GM12878 (cell line): ENCODE measurements around the gene NRG2. TPM values are rescaled to one million over a fixed set of nuclear protein-coding genes. Genes with fewer than 3 reads are reported as not detected.

Experiments
- ATAC-seq: fragments of 200-7000 bp; cut with Tn5 transposase; 3 replicates; pipeline ENCODE4 v1.9.1; 2020; ENCODE audit warnings: mild to moderate bottlenecking, moderate library complexity
- BruUV-seq: library from RNA; stranded (reverse); fragments of 400-500 nt; replicated peaks from 2 replicates; lab custom pipeline; 2021; lab: Mats Ljungman, UMichigan
- CTCF ChIA-PET: fragments of 300-600 bp; sonication (Branson Sonifier 250); formaldehyde crosslinking; extraction: SDS; loops from one replicate; lab custom pipeline; 2021; ENCODE audit warnings: inconsistent platforms; lab: Yijun Ruan, JAX
- POLR2A ChIA-PET: fragments of 350-600 bp; formaldehyde crosslinking; extraction: SDS; loops from one replicate; lab custom pipeline; 2021; ENCODE audit warnings: inconsistent platforms; lab: Charles Lee
- RAD21 ChIA-PET: fragments of 300-600 bp; sonication (Branson Sonifier 250); formaldehyde crosslinking; loops from one replicate; lab custom pipeline; 2023; ENCODE audit warnings: antibody characterized with exemption; ENCODE audit not compliant: unreplicated experiment; lab: Charles Lee
- SMC1A ChIA-PET: fragments of 300-600 bp; sonication (Branson Sonifier 250); formaldehyde crosslinking; loops from one replicate; lab custom pipeline; 2023; ENCODE audit not compliant: unreplicated experiment, uncharacterized antibody; lab: Charles Lee
- DNase-seq: peaks from one replicate; pipeline ENCODE4 v3.0.0-alpha.2; 2011; ENCODE audit warnings: low read depth, low spot score
- FAIRE-seq: peaks from 3 replicates; lab custom pipeline; 2011; peaks lifted over from hg19 to GRCh38; lab: Jason Lieb, UNC
- H2AFZ ChIP-seq: 2 replicates; pipeline ENCODE4 v1.6.0; 2011; ENCODE audit warnings: low read depth, low read length, control low read depth; ENCODE audit not compliant: control insufficient read depth
- H3K27ac ChIP-seq: 2 replicates; pipeline ENCODE4 v1.5.1; 2011; ENCODE audit warnings: control low read depth; ENCODE audit not compliant: control insufficient read depth, insufficient read depth
- H3K27me3 ChIP-seq, 2 experiments: replicated peaks in 1 of 2; 2 replicates each; pipeline versions ENCODE4 v1.6.0 to v1.6.1; 2011; ENCODE audit warnings: low read length in 1 of 2; ENCODE audit not compliant: control insufficient read depth in 2 of 2, insufficient read depth in 2 of 2
- H3K36me3 ChIP-seq, 2 experiments: 2 replicates each; pipeline ENCODE4 v1.5.1; 2011; ENCODE audit warnings: low read length in 1 of 2; ENCODE audit not compliant: control insufficient read depth in 2 of 2, insufficient read depth in 2 of 2
- H3K4me1 ChIP-seq: 2 replicates; pipeline ENCODE4 v1.6.1; 2011; ENCODE audit warnings: mild to moderate bottlenecking, low read length, moderate library complexity, mixed read lengths; ENCODE audit not compliant: control insufficient read depth, insufficient read depth
- H3K4me2 ChIP-seq: 2 replicates; pipeline ENCODE4 v1.6.0; 2011; ENCODE audit warnings: control low read depth; ENCODE audit not compliant: control insufficient read depth, insufficient read depth
- H3K4me3 ChIP-seq: fragments of 200-600 bp; sonication (generic); 2 replicates; pipeline ENCODE4 v1.5.1; 2016
- H3K79me2 ChIP-seq: 2 replicates; pipeline ENCODE4 v1.6.0; 2011; ENCODE audit warnings: low read length; ENCODE audit not compliant: control insufficient read depth, insufficient read depth
- H3K9ac ChIP-seq: 2 replicates; pipeline ENCODE4 v1.8.0; 2011; ENCODE audit warnings: low read length, control low read depth, mixed read lengths; ENCODE audit not compliant: control insufficient read depth, insufficient read depth
- H3K9me3 ChIP-seq: replicated peaks from 3 replicates; pipeline ENCODE4 v1.5.1; 2011; ENCODE audit warnings: mild to moderate bottlenecking, low read length; ENCODE audit not compliant: control insufficient read depth, insufficient read depth
- H4K20me1 ChIP-seq: 2 replicates; pipeline ENCODE4 v1.6.0; 2011; ENCODE audit not compliant: control insufficient read depth, insufficient read depth
- BRCA1 ChIP-seq: IDR thresholded peaks from 2 replicates; pipeline ENCODE4 v1.6.1; 2011; ENCODE audit warnings: low read depth, low read length, improper control_type of control experiment
- CTCF ChIP-seq, 3 experiments: IDR thresholded peaks in 2 of 3; conservative IDR thresholded peaks in 1 of 3; 2 replicates each; pipeline ENCODE4 v1.5.1; 2011; ENCODE audit warnings: low read depth in 3 of 3, low read length in 3 of 3, mild to moderate bottlenecking in 3 of 3, control low read depth in 2 of 3, moderate library complexity in 2 of 3, inconsistent platforms in 1 of 3, mixed read lengths in 1 of 3; ENCODE audit not compliant: control insufficient read depth in 2 of 3, insufficient read depth in 1 of 3; ENCODE audit errors: extremely low read depth in 1 of 3
- ESRRA ChIP-seq: IDR thresholded peaks from 2 replicates; pipeline ENCODE4 v1.6.1; 2012; ENCODE audit warnings: mild to moderate bottlenecking, low read length, improper control_type of control experiment
- EZH2 ChIP-seq: IDR thresholded peaks from 2 replicates; pipeline ENCODE4 v1.6.1; 2012; ENCODE audit warnings: low read depth, mild to moderate bottlenecking, control low read depth, inconsistent platforms, low read length, borderline replicate concordance; ENCODE audit not compliant: control insufficient read depth
- GATAD2B ChIP-seq: fragments of 450-650 bp; conservative IDR thresholded peaks from 2 replicates; pipeline ENCODE4 v1.6.1; 2017; ENCODE audit warnings: low read depth, mild to moderate bottlenecking, moderate library complexity
- KAT2A ChIP-seq: conservative IDR thresholded peaks from 2 replicates; pipeline ENCODE4 v1.6.1; 2011; ENCODE audit warnings: low read depth, low read length; ENCODE audit not compliant: control insufficient read depth
- KDM1A ChIP-seq: fragments of 200-600 bp; sonication (generic); IDR thresholded peaks from 2 replicates; pipeline ENCODE4 v1.6.1; 2016; ENCODE audit warnings: borderline replicate concordance
- MEF2A ChIP-seq: IDR thresholded peaks from 2 replicates; pipeline ENCODE4 v1.6.1; 2011; ENCODE audit warnings: low read depth, mild to moderate bottlenecking, low read length, moderate library complexity; ENCODE audit not compliant: insufficient read depth
- NFYB ChIP-seq: IDR thresholded peaks from 2 replicates; pipeline ENCODE4 v1.6.1; 2011; ENCODE audit warnings: low read depth, mild to moderate bottlenecking, low read length, improper control_type of control experiment, moderate library complexity; ENCODE audit not compliant: insufficient read depth
- PRDM15 ChIP-seq: fragments of 450-650 bp; formaldehyde crosslinking; IDR thresholded peaks from 2 replicates; pipeline ENCODE4 v1.4.0; 2020; ENCODE audit warnings: mild to moderate bottlenecking, moderate library complexity
- RELA ChIP-seq: fragments of 450-650 bp; IDR thresholded peaks from 2 replicates; pipeline ENCODE4 v1.8.0; 2014; ENCODE audit warnings: borderline replicate concordance; ENCODE audit not compliant: partially characterized antibody
- RFX5 ChIP-seq: IDR thresholded peaks from 2 replicates; pipeline ENCODE4 v1.6.1; 2011; ENCODE audit warnings: low read depth, low read length, improper control_type of control experiment
- RUNX3 ChIP-seq: IDR thresholded peaks from 2 replicates; pipeline ENCODE4 v1.6.1; 2012; ENCODE audit warnings: low read length, inconsistent platforms
- ZZZ3 ChIP-seq: IDR thresholded peaks from 2 replicates; pipeline ENCODE4 v1.6.1; 2011; ENCODE audit warnings: low read depth; ENCODE audit not compliant: control insufficient read depth, insufficient read length
- WGBS: methylation state at CpG from one replicate; pipeline ENCODE4 v1.1.6; 2016; ENCODE audit warnings: low lambda C conversion rate; ENCODE audit not compliant: insufficient replicate concordance, insufficient coverage; ENCODE audit errors: missing lambda C conversion rate; 5-methylcytosine and 5-hydroxymethylcytosine counted together
- in situ Hi-C: fragments of 300-500 bp; cut with MboI; formaldehyde crosslinking; loops from 9 replicates; pipeline ENCODE4 v1.14.3; 2018; ENCODE audit warnings: mixed read lengths
- intact Hi-C: fragments of 100-400 bp; cut with micrococcal nuclease; formaldehyde crosslinking; loops from one replicate; pipeline ENCODE4 v1.14.2; 2022; ENCODE audit not compliant: unreplicated experiment
- polyA plus RNA-seq, 11 experiments: library from polyadenylated mRNA; depleted of rRNA in 4 of 11; unstranded in 6 of 11; stranded (reverse) in 5 of 11; fragments of >200 nt; fragmentation: Nextera tagmentation in 4 of 11; fragmentation: Illumina TruSeq in 1 of 11; extraction: Ambion mirVana in 4 of 11; extraction: Trizol in 1 of 11; gene quantifications; 1 replicate in 1 of 11; 2 replicates in 10 of 11; pipeline versions ENCODE4 v1.2.1 to v1.2.3, GENCODE V29; 2011 to 2016; ENCODE audit warnings: inconsistent platforms in 2 of 11, missing spikeins in 2 of 11, low read depth in 1 of 11
- total RNA-seq, 4 experiments: library from RNA; depleted of rRNA in 3 of 4; stranded (reverse); fragments of >200 nt in 3 of 4; fragmentation: Illumina TruSeq in 1 of 4; extraction: Trizol in 1 of 4; gene quantifications; 2 replicates each; pipeline versions ENCODE4 v1.2.1 to v1.2.3, GENCODE V29; 2013 to 2021
- TF ChIP-seq, protein P1 (sequence below): IDR thresholded peaks from 2 replicates; pipeline ENCODE4 v1.6.1; 2011; ENCODE audit warnings: borderline replicate concordance, low read depth, mild to moderate bottlenecking, moderate library complexity, low read length; ENCODE audit not compliant: insufficient read depth, poor library complexity, severe bottlenecking

NRG2 gene
- total and polyA plus RNA-seq, 10 of the 15 experiments (the other 5 are each of a cell fraction or from before 2014, with no cell fraction given): 0.10 to 21.7 (median 9.6) TPM

GRCh38 chr5:139854029-139854605 lies 189.0 kb downstream of the NRG2 start:
- intact Hi-C loops: no loop called here
- SMC1A ChIA-PET: interaction anchor here (1.6 to 1.7 kb wide), 2 partner anchors 11 to 115 kb away, joined by 4 to 5 read pairs; no protein-coding TSS in a partner anchor
- BruUV-seq: no TSS peak
- H3K27me3 ChIP-seq: no peaks in the 10 kb centered on the region
- no peaks in the 10 kb centered on the region for H3K4me1 ChIP-seq
- H4K20me1 ChIP-seq: no peaks in the 10 kb centered on the region
- TF ChIP-seq, protein P1, sequence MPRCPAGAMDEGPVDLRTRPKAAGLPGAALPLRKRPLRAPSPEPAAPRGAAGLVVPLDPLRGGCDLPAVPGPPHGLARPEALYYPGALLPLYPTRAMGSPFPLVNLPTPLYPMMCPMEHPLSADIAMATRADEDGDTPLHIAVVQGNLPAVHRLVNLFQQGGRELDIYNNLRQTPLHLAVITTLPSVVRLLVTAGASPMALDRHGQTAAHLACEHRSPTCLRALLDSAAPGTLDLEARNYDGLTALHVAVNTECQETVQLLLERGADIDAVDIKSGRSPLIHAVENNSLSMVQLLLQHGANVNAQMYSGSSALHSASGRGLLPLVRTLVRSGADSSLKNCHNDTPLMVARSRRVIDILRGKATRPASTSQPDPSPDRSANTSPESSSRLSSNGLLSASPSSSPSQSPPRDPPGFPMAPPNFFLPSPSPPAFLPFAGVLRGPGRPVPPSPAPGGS: no peak
- no peak for TF ChIP-seq NFYB
- no peak for TF ChIP-seq ZZZ3
- TF ChIP-seq RFX5: no peak
- TF ChIP-seq RELA: no peak
- TF ChIP-seq PRDM15: no peak
- TF ChIP-seq KAT2A: no peak
- TF ChIP-seq CTCF (IDR thresholded peaks at IDR 0.05 in 2 of 3, conservative IDR thresholded peaks at IDR 0.05 in 1 of 3; ENCODE audit: control insufficient read depth in 2 of 3, extremely low read depth in 1 of 3, insufficient read depth in 1 of 3, low read depth in 3 of 3, low read length in 3 of 3): no peak
- TF ChIP-seq EZH2: no peak
- no peak for TF ChIP-seq GATAD2B
- TF ChIP-seq RUNX3: no peak
- no peak for TF ChIP-seq KDM1A
- no peak for TF ChIP-seq MEF2A
- TF ChIP-seq BRCA1: no peak
- TF ChIP-seq ESRRA: no peak
- TF ChIP-seq, all 136 proteins: peak for 0
- CTCF ChIA-PET: interaction anchor here (1.2 to 2.8 kb wide), 4 partner anchors 9 to 78 kb away, joined by 3 to 13 read pairs (median 6); no protein-coding TSS in a partner anchor
- WGBS: 86% methylated on average over 7 of the region's 7 CpGs
- in situ Hi-C loops: no loop called here
- Histone ChIP-seq H3K4me2 (no peak overlapping the region), H3K4me3 (no peak overlapping the region), H2AFZ (no peak overlapping the region), H3K27ac (no peak overlapping the region), H3K9ac (no peak overlapping the region), H3K79me2 (no peaks in the 10 kb centered on the region), H3K9me3 (no peaks in the 10 kb centered on the region), H3K36me3 (peaks cover 0 to 5% of the 10 kb centered on the region in 2 experiments; a peak in 2 of 4 replicates)
- FAIRE-seq (no peak), ATAC-seq (no peak), DNase-seq (no peak)
- RAD21 ChIA-PET: interaction anchor here (1.6 kb wide), 1 partner anchor 115 kb away, joined by 5 read pairs; no protein-coding TSS in a partner anchor
- POLR2A ChIA-PET: no interaction called here
